H9 (cell line): Measurements from ENCODE around the gene ZNF783. TPM values are rescaled to one million over a fixed set of nuclear protein-coding genes. Genes with fewer than 3 reads are reported as not detected.

Experiments used
- DNase-seq: peaks from one replicate; pipeline ENCODE4 v3.0.0-alpha.2; 2017
- H2AFZ ChIP-seq: one replicate; pipeline ENCODE4 v1.6.1; 2013; ENCODE audit warnings: mild to moderate bottlenecking, low read length, control low read depth, moderate library complexity
- H2AK5ac ChIP-seq: 2 replicates; pipeline ENCODE4 v1.6.1; 2013; ENCODE audit warnings: low read length, control low read depth, mixed read lengths; ENCODE audit not compliant: insufficient read length
- H2BK120ac ChIP-seq: one replicate; pipeline ENCODE4 v1.6.1; 2013; ENCODE audit warnings: low read depth, mild to moderate bottlenecking, low read length, control low read depth, inconsistent platforms; ENCODE audit not compliant: poor library complexity, severe bottlenecking
- H2BK12ac ChIP-seq: 2 replicates; pipeline ENCODE4 v1.6.1; 2013; ENCODE audit warnings: low read length, control low read depth, mixed read lengths, low read depth; ENCODE audit not compliant: insufficient read length
- H2BK15ac ChIP-seq: 2 replicates; pipeline ENCODE4 v1.6.1; 2013; ENCODE audit warnings: low read depth, low read length, control low read depth
- H2BK20ac ChIP-seq: one replicate; pipeline ENCODE4 v1.6.1; 2013; ENCODE audit warnings: low read depth, mild to moderate bottlenecking, low read length, control low read depth, inconsistent platforms; ENCODE audit not compliant: poor library complexity, severe bottlenecking
- H2BK5ac ChIP-seq: 2 replicates; pipeline ENCODE4 v1.6.1; 2013; ENCODE audit warnings: low read length, control low read depth, mixed read lengths; ENCODE audit not compliant: insufficient read length
- H3K14ac ChIP-seq: 2 replicates; pipeline ENCODE4 v1.6.1; 2013; ENCODE audit warnings: low read length, control low read depth; ENCODE audit not compliant: insufficient read depth
- H3K18ac ChIP-seq: 2 replicates; pipeline ENCODE4 v1.6.1; 2013; ENCODE audit warnings: low read depth, mild to moderate bottlenecking, mixed read lengths, low read length, control low read depth; ENCODE audit not compliant: insufficient read length
- H3K23ac ChIP-seq: 2 replicates; pipeline ENCODE4 v1.6.1; 2013; ENCODE audit warnings: low read length, control low read depth, mixed read lengths, low read depth; ENCODE audit not compliant: insufficient read length
- H3K23me2 ChIP-seq: 2 replicates; pipeline ENCODE4 v1.6.1; 2013; ENCODE audit warnings: low read depth, mild to moderate bottlenecking, mixed read lengths, low read length, control low read depth; ENCODE audit not compliant: insufficient read length, poor library complexity, severe bottlenecking
- H3K27ac ChIP-seq: 2 replicates; pipeline ENCODE4 v1.5.1; 2013; ENCODE audit warnings: low read length, control low read depth, mixed read lengths, low read depth; ENCODE audit not compliant: insufficient read length
- H3K27me3 ChIP-seq: 2 replicates; pipeline ENCODE4 v1.6.1; 2013; ENCODE audit warnings: low read length, control low read depth, inconsistent platforms; ENCODE audit not compliant: insufficient read depth
- H3K4ac ChIP-seq: 2 replicates; pipeline ENCODE4 v1.6.1; 2013; ENCODE audit warnings: low read depth, mild to moderate bottlenecking, control low read depth, inconsistent platforms, low read length, moderate library complexity
- H3K4me1 ChIP-seq: 2 replicates; pipeline ENCODE4 v1.6.1; 2013; ENCODE audit warnings: low read length, control low read depth, inconsistent platforms; ENCODE audit not compliant: insufficient read depth
- H3K4me2 ChIP-seq: 2 replicates; pipeline ENCODE4 v1.6.1; 2013; ENCODE audit warnings: low read length, control low read depth, mixed read lengths; ENCODE audit not compliant: insufficient read length, insufficient read depth
- H3K56ac ChIP-seq: 2 replicates; pipeline ENCODE4 v1.6.1; 2013; ENCODE audit warnings: low read depth, mild to moderate bottlenecking, mixed read lengths, low read length, control low read depth; ENCODE audit not compliant: insufficient read length
- H3K79me1 ChIP-seq: 2 replicates; pipeline ENCODE4 v1.6.1; 2013; ENCODE audit warnings: low read depth, mild to moderate bottlenecking, moderate library complexity, low read length, control low read depth, inconsistent platforms; ENCODE audit not compliant: insufficient read depth, poor library complexity, severe bottlenecking
- H3K79me2 ChIP-seq: 2 replicates; pipeline ENCODE4 v1.6.1; 2013; ENCODE audit warnings: low read length, control low read depth, inconsistent platforms; ENCODE audit not compliant: insufficient read depth
- H3K9ac ChIP-seq: 2 replicates; pipeline ENCODE4 v1.6.1; 2013; ENCODE audit warnings: low read length, control low read depth, mixed read lengths; ENCODE audit not compliant: insufficient read length; ENCODE audit errors: extremely low read depth
- H3K9me3 ChIP-seq: one replicate; pipeline ENCODE4 v1.6.1; 2013; ENCODE audit warnings: low read depth, low read length, inconsistent platforms; ENCODE audit not compliant: control insufficient read depth
- H3T11ph ChIP-seq: one replicate; pipeline ENCODE4 v1.6.1; 2013; ENCODE audit warnings: mild to moderate bottlenecking, low read length, control low read depth, inconsistent platforms
- H4K20me1 ChIP-seq: one replicate; pipeline ENCODE4 v1.6.1; 2013; ENCODE audit not compliant: control insufficient read depth, insufficient read length, insufficient read depth
- H4K5ac ChIP-seq: 2 replicates; pipeline ENCODE4 v1.6.1; 2013; ENCODE audit warnings: low read depth, mild to moderate bottlenecking, mixed read lengths, low read length, control low read depth; ENCODE audit not compliant: insufficient read length
- H4K8ac ChIP-seq: replicated peaks from 2 replicates; pipeline ENCODE4 v1.6.1; 2013; ENCODE audit warnings: low read length, control low read depth, mixed read lengths, low read depth; ENCODE audit not compliant: insufficient read length
- H4K91ac ChIP-seq: 2 replicates; pipeline ENCODE4 v1.6.1; 2013; ENCODE audit warnings: low read depth, mild to moderate bottlenecking, moderate library complexity, mixed read lengths, low read length, control low read depth; ENCODE audit not compliant: insufficient read length
- H3K27ac Mint-ChIP-seq, 3 experiments: 2 replicates in 2 of 3; 3 replicates in 1 of 3; pipeline ENCODE4 v1.8.0; 2020 to 2021; ENCODE audit warnings: mixed read lengths in 3 of 3, mild to moderate bottlenecking in 1 of 3, moderate library complexity in 1 of 3
- H3K27me3 Mint-ChIP-seq: 2 replicates; pipeline ENCODE4 v1.8.0; 2021; ENCODE audit warnings: low read depth, mild to moderate bottlenecking, moderate library complexity, mixed read lengths
- H3K36me3 Mint-ChIP-seq, 3 experiments: 2 replicates in 2 of 3; 3 replicates in 1 of 3; pipeline ENCODE4 v1.8.0; 2020 to 2021; ENCODE audit warnings: low read depth in 3 of 3, mixed read lengths in 3 of 3; ENCODE audit not compliant: insufficient read depth in 1 of 3
- H3K4me1 Mint-ChIP-seq, 2 experiments: 2 replicates each; pipeline ENCODE4 v1.8.0; 2020; ENCODE audit warnings: mixed read lengths in 2 of 2
- H3K4me3 Mint-ChIP-seq, 2 experiments: 2 replicates in 1 of 2; 3 replicates in 1 of 2; pipeline ENCODE4 v1.8.0; 2020 to 2021; ENCODE audit warnings: mild to moderate bottlenecking in 2 of 2, mixed read lengths in 2 of 2, moderate library complexity in 1 of 2
- H3K9me3 Mint-ChIP-seq, 2 experiments: 2 replicates in 1 of 2; 3 replicates in 1 of 2; pipeline ENCODE4 v1.8.0; 2020; ENCODE audit warnings: mild to moderate bottlenecking in 2 of 2, mixed read lengths in 2 of 2, moderate library complexity in 1 of 2
- CTCF ChIP-seq: fragments of 200-600 bp; sonication (generic); conservative IDR thresholded peaks from 3 replicates; pipeline ENCODE4 v1.8.0; 2021; ENCODE audit warnings: antibody characterized with exemption, mild to moderate bottlenecking
- WGBS: extraction: QIAGEN DNeasy Blood & Tissue Kit; methylation state at CpG from one replicate; pipeline ENCODE4 v1.1.7; 2013; ENCODE audit warnings: missing lambda C conversion rate, low lambda C conversion rate, mixed read lengths; ENCODE audit not compliant: insufficient read length; ENCODE audit errors: extremely low coverage; 5-methylcytosine and 5-hydroxymethylcytosine counted together
- total RNA-seq: library from RNA; stranded (reverse); gene quantifications from 2 replicates; pipeline ENCODE4 v1.2.1, GENCODE V29; 2021

The ZNF783 gene
- total RNA-seq, 1 experiment from 2014 or later: 13.6 TPM

- H2BK20ac ChIP-seq: no peak overlapping the region
- no peaks in the 10 kb centered on the region for H3K9me3 ChIP-seq
- H4K5ac ChIP-seq: no peak overlapping the region
- H2BK120ac ChIP-seq: no peak overlapping the region
- no peak overlapping the region for H3K14ac ChIP-seq
- no peaks in the 10 kb centered on the region for H3K4me1 Mint-ChIP-seq
- H3K9ac ChIP-seq: no peak overlapping the region
- no peak overlapping the region for H3T11ph ChIP-seq
- H2BK12ac ChIP-seq: no peak overlapping the region
- no peak overlapping the region for H4K91ac ChIP-seq
- no peak overlapping the region for H2AFZ ChIP-seq
- H3K27me3 ChIP-seq: no peaks in the 10 kb centered on the region
- no peak overlapping the region for H2AK5ac ChIP-seq
- H3K9me3 Mint-ChIP-seq: no peaks in the 10 kb centered on the region
- no peak overlapping the region for H3K4ac ChIP-seq
- H3K4me1 ChIP-seq: no peaks in the 10 kb centered on the region
- H3K79me1 ChIP-seq: no peaks in the 10 kb centered on the region
- H4K8ac ChIP-seq: no peak overlapping the region
- H4K20me1 ChIP-seq: no peaks in the 10 kb centered on the region
- no peaks in the 10 kb centered on the region for H3K23me2 ChIP-seq
- H3K56ac ChIP-seq: no peak overlapping the region
- H3K4me3 Mint-ChIP-seq: no peak overlapping the region
- no peak for TF ChIP-seq CTCF
- no peak overlapping the region for H3K27ac Mint-ChIP-seq
- no peak overlapping the region for H3K4me2 ChIP-seq
- no peak overlapping the region for H2BK15ac ChIP-seq
- H3K23ac ChIP-seq: no peak overlapping the region
- no peak overlapping the region for H3K27ac ChIP-seq
- H3K18ac ChIP-seq: no peak overlapping the region
- no peak overlapping the region for H2BK5ac ChIP-seq
- peaks cover 10% of the 10 kb centered on the region for H3K27me3 Mint-ChIP-seq
- no peak for DNase-seq
- no peaks in the 10 kb centered on the region for H3K79me2 ChIP-seq
- no CpG with 5 or more reads among the region's 19 CpGs for WGBS
- H3K36me3 Mint-ChIP-seq: peaks cover 6 to 37% (median 30%) of the 10 kb centered on the region in 3 experiments; a peak in 6 of 7 replicates
These were observed 36.9 kb upstream of the ZNF783 start for GRCh38 chr7:149225106-149225505.
